Ascending aorta (tissue), 2 donors: ENCODE measurements around the gene TM7SF2. TPM values are rescaled to one million over a fixed set of nuclear protein-coding genes. Genes with fewer than 3 reads are reported as not detected.
A peak's percentile ranks its signal among the peaks of the same experiment; 100 is the strongest.
"Not testable (repeated sequence)": the region's sequence is repeated elsewhere in the genome, so short reads cannot be mapped to it uniquely, and the experiment has no call there.

ENCODE experiments used
- DNase-seq, 2 donors: peaks; one replicate each; pipeline ENCODE4 v3.0.0-alpha.2; 2019; ENCODE audit warnings: low spot score in 2 of 2
- H3K27ac ChIP-seq, 2 donors: fragments of 200-600 bp; sonication (generic); one replicate each; pipeline ENCODE4 v1.5.1; 2016 to 2017; ENCODE audit warnings: mild to moderate bottlenecking in 1 of 2
- H3K27me3 ChIP-seq: fragments of 200-600 bp; sonication (generic); one replicate; pipeline ENCODE4 v1.5.1; 2017
- H3K36me3 ChIP-seq, 2 donors: fragments of 200-600 bp; sonication (generic); one replicate each; pipeline ENCODE4 v1.5.1; 2016
- H3K4me1 ChIP-seq, 2 donors: fragments of 200-600 bp; sonication (generic); one replicate each; pipeline ENCODE4 v1.5.1; 2016 to 2017; ENCODE audit warnings: mild to moderate bottlenecking in 1 of 2
- H3K4me3 ChIP-seq, 2 donors: fragments of 200-600 bp; sonication (generic); one replicate each; pipeline ENCODE4 v1.5.1; 2016 to 2017; ENCODE audit warnings: mild to moderate bottlenecking in 1 of 2
- H3K9me3 ChIP-seq, 2 donors: fragments of 200-600 bp; sonication (generic); one replicate each; pipeline ENCODE4 v1.5.1; 2016
- CTCF ChIP-seq, 3 experiments: fragments of 200-600 bp in 2 of 3; fragments of 450-650 bp in 1 of 3; sonication (generic) in 2 of 3; IDR thresholded peaks; one replicate each; pipeline ENCODE4 v1.5.1; 2016 to 2019; ENCODE audit warnings: antibody characterized with exemption in 3 of 3, mild to moderate bottlenecking in 1 of 3, moderate library complexity in 1 of 3
- intact Hi-C: fragments of 100-400 bp; cut with DNase I; formaldehyde crosslinking; loops from one replicate; pipeline ENCODE4 v1.15.1; 2023
- total RNA-seq: library from RNA; depleted of rRNA; stranded (reverse); fragments of >200 nt; gene quantifications from one replicate; pipeline ENCODE4 v1.1.0, GENCODE V29; 2016

TM7SF2 gene
- total RNA-seq, 1 donor from 2014 or later, result 10.6 TPM

- Histone ChIP-seq H3K4me1 (no peaks in the 10 kb centered on the region), H3K27me3 (no peaks in the 10 kb centered on the region), H3K9me3 (no peaks in the 10 kb centered on the region), H3K4me3 (no peak overlapping the region), H3K36me3 (no peaks in the 10 kb centered on the region), H3K27ac (no peak overlapping the region)
- intact Hi-C loops, result no loop called here
- TF ChIP-seq CTCF (IDR thresholded peaks at IDR 0.05), result no peak
- DNase-seq, result peak in 1 of 2 donors; percentile 18
Measured at GRCh38 chr11:65141896-65142494, 30.3 kb downstream of the TM7SF2 start.

- intact Hi-C loops, result no loop called here
- peaks cover 0 to 11% of the 10 kb centered on the region in 2 donors for H3K4me1 ChIP-seq
- no peak for TF ChIP-seq CTCF (IDR thresholded peaks at IDR 0.05)
- H3K27ac ChIP-seq, result no peak overlapping the region
- no peak for DNase-seq
- H3K36me3 ChIP-seq, result no peaks in the 10 kb centered on the region
- H3K9me3 ChIP-seq, result no peaks in the 10 kb centered on the region
- no peak overlapping the region for H3K4me3 ChIP-seq
- H3K27me3 ChIP-seq, result no peaks in the 10 kb centered on the region
Measured at GRCh38 chr11:65147352-65148075, 35.8 kb downstream of the TM7SF2 start.

GRCh38 chr11:65148657-65149056, 37.0 kb downstream of the TM7SF2 start:
- intact Hi-C loops, result no loop called here
- no peaks in the 10 kb centered on the region for H3K36me3 ChIP-seq
- H3K4me1 ChIP-seq, result peaks cover 0 to 11% of the 10 kb centered on the region in 2 donors
- no peak for TF ChIP-seq CTCF (IDR thresholded peaks at IDR 0.05)
- no peak for DNase-seq
- H3K27me3 ChIP-seq, result no peaks in the 10 kb centered on the region
- no peaks in the 10 kb centered on the region for H3K9me3 ChIP-seq
- no peak overlapping the region for H3K27ac ChIP-seq
- no peak overlapping the region for H3K4me3 ChIP-seq

- Histone ChIP-seq H3K4me3 (peak overlapping the region in 1 of 2 donors; percentile 19), H3K27ac (peak overlapping the region; percentile 68 to 73), H3K4me1 (peaks cover 0 to 11% of the 10 kb centered on the region in 2 donors)
- DNase-seq, H3K27me3 ChIP-seq, H3K9me3 ChIP-seq, H3K36me3 ChIP-seq: not testable (repeated sequence)
- intact Hi-C loops, result loop anchor here (2.0 kb wide), 1 partner anchor 15 kb away; the partner anchor contains the start of gene SYVN1
Measured at GRCh38 chr11:65150131-65150508, 38.4 kb downstream of the TM7SF2 start.

GRCh38 chr11:65150509-65151299, 39.0 kb downstream of the TM7SF2 start:
- intact Hi-C loops, result loop anchor here (2.0 kb wide), 1 partner anchor 16 kb away; the partner anchor contains the start of gene SYVN1
- Histone ChIP-seq H3K27ac (peak overlapping the region; percentile 68 to 73), H3K9me3 (no peaks in the 10 kb centered on the region), H3K27me3 (no peaks in the 10 kb centered on the region), H3K4me3 (peak overlapping the region in 1 of 2 donors; percentile 19), H3K36me3 (no peaks in the 10 kb centered on the region), H3K4me1 (peaks cover 0 to 11% of the 10 kb centered on the region in 2 donors)
- no peak for TF ChIP-seq CTCF (IDR thresholded peaks at IDR 0.05)
- peak; percentile 90 to 96 for DNase-seq
